ENCODE measurements around the gene TET3.

DNA sequence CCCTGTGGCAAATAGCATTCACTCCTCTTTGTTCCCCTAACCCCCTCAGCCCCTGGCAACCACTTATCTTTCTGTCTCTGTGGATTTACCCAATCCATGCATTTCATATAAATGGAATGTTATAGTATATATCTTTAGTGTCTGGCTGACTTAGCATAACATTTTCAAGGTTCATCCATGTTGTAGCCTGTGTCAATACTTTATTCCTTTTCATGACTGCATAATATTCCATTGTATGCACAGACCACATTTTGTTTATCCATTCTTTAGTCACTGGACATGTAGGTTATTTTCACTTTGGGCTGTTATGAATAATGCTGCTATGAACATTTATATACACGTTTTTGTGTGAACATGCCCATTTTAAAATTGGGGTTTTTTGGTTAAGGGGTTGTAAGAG, 42.8 kb downstream of the TET3 start:
- TF ChIP-seq, protein P1, sequence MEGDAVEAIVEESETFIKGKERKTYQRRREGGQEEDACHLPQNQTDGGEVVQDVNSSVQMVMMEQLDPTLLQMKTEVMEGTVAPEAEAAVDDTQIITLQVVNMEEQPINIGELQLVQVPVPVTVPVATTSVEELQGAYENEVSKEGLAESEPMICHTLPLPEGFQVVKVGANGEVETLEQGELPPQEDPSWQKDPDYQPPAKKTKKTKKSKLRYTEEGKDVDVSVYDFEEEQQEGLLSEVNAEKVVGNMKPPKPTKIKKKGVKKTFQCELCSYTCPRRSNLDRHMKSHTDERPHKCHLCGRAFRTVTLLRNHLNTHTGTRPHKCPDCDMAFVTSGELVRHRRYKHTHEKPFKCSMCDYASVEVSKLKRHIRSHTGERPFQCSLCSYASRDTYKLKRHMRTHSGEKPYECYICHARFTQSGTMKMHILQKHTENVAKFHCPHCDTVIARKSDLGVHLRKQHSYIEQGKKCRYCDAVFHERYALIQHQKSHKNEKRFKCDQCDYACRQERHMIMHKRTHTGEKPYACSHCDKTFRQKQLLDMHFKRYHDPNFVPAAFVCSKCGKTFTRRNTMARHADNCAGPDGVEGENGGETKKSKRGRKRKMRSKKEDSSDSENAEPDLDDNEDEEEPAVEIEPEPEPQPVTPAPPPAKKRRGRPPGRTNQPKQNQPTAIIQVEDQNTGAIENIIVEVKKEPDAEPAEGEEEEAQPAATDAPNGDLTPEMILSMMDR (IDR thresholded peaks at IDR 0.05; ENCODE audit: poor library complexity, severe bottlenecking): no peak
- TF ChIP-seq EP300 (conservative IDR thresholded peaks at IDR 0.05; ENCODE audit: poor library complexity, severe bottlenecking) (no peak), POLR2AphosphoS5 (IDR thresholded peaks at IDR 0.05) (no peak), TAF1 (IDR thresholded peaks at IDR 0.05; ENCODE audit: low read depth) (no peak), MXI1 (conservative IDR thresholded peaks at IDR 0.05; ENCODE audit: poor library complexity, severe bottlenecking) (no peak), EZH2 (IDR thresholded peaks at IDR 0.05; ENCODE audit: borderline replicate concordance, insufficient read depth, low read length, poor library complexity, severe bottlenecking) (no peak), RAD21 (conservative IDR thresholded peaks at IDR 0.05) (no peak)
- TF ChIP-seq, protein P2, sequence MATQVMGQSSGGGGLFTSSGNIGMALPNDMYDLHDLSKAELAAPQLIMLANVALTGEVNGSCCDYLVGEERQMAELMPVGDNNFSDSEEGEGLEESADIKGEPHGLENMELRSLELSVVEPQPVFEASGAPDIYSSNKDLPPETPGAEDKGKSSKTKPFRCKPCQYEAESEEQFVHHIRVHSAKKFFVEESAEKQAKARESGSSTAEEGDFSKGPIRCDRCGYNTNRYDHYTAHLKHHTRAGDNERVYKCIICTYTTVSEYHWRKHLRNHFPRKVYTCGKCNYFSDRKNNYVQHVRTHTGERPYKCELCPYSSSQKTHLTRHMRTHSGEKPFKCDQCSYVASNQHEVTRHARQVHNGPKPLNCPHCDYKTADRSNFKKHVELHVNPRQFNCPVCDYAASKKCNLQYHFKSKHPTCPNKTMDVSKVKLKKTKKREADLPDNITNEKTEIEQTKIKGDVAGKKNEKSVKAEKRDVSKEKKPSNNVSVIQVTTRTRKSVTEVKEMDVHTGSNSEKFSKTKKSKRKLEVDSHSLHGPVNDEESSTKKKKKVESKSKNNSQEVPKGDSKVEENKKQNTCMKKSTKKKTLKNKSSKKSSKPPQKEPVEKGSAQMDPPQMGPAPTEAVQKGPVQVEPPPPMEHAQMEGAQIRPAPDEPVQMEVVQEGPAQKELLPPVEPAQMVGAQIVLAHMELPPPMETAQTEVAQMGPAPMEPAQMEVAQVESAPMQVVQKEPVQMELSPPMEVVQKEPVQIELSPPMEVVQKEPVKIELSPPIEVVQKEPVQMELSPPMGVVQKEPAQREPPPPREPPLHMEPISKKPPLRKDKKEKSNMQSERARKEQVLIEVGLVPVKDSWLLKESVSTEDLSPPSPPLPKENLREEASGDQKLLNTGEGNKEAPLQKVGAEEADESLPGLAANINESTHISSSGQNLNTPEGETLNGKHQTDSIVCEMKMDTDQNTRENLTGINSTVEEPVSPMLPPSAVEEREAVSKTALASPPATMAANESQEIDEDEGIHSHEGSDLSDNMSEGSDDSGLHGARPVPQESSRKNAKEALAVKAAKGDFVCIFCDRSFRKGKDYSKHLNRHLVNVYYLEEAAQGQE (IDR thresholded peaks at IDR 0.05; ENCODE audit: borderline replicate concordance): no peak
